ENCODE data around the gene PPP1R2B.

The PPP1R2B gene

DNA sequence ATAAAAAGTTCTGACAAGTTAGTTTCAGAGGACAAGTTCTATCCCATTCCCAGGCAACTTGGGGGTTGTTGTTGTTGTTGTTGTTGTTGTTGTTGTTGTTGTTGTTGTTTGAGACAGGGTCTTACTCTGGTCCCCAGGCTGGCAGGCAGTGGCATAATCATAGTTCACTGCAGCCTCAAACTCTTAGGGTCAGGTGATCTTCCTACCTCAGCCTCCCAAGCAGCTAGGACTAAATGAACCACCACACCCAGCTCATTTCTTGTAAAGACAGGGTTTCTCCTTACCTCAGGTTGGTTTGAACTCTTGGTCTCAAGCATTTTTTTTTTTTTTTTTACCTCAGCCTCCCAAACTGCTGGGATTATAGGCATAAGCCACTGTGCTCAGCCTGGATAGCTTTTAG, 15.3 kb downstream of the PPP1R2B start:
- H3K27ac ChIP-seq (ENCODE audit: low read depth in 2 of 2, low read length in 2 of 2), result no peak overlapping the region

DNA sequence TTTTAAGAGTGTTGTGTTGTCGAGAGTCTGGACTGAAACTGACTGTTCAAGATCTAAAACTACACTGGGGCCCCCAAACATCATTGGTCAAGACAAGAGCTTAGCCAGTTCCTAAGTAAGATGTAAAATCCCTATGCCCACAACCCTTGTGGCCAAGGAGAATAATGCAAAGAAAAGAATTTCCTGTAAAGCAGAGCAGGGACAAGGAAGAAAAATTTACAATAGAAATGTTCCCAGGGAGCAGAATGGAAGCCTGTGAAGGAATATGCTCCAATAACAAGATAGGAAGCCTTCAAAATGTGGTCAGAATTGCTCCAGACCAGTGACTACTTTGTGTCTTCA, 20.4 kb downstream of the PPP1R2B start:
- H3K4me3 ChIP-seq (ENCODE audit: low read length in 2 of 2), result no peak overlapping the region
- no peaks in the 10 kb centered on the region for H3K36me3 ChIP-seq (ENCODE audit: control insufficient read depth in 2 of 2, insufficient read depth in 2 of 2, low read length in 2 of 2)
- H3K27me3 ChIP-seq (ENCODE audit: control insufficient read depth in 2 of 2, insufficient read depth in 2 of 2, low read length in 2 of 2), result no peaks in the 10 kb centered on the region
- no peaks in the 10 kb centered on the region for H3K9me3 ChIP-seq (ENCODE audit: control insufficient read depth in 2 of 2, low read length in 2 of 2)
- no peaks in the 10 kb centered on the region for H3K4me1 ChIP-seq (ENCODE audit: control insufficient read depth in 2 of 2, insufficient read depth in 2 of 2, low read length in 2 of 2)
- H3K9ac ChIP-seq (ENCODE audit: low read depth in 1 of 2, low read length in 2 of 2), result no peak overlapping the region
- no peak overlapping the region for H3K27ac ChIP-seq (ENCODE audit: low read depth in 2 of 2, low read length in 2 of 2)

More for the DNA sequence above, 15.3 kb downstream of the PPP1R2B start:
- Histone ChIP-seq H3K4me3 (ENCODE audit: low read length in 2 of 2) (no peak overlapping the region), H3K9me3 (ENCODE audit: control insufficient read depth in 2 of 2, low read length in 2 of 2) (no peaks in the 10 kb centered on the region), H3K27me3 (ENCODE audit: control insufficient read depth in 2 of 2, insufficient read depth in 2 of 2, low read length in 2 of 2) (no peaks in the 10 kb centered on the region), H3K4me1 (ENCODE audit: control insufficient read depth in 2 of 2, insufficient read depth in 2 of 2, low read length in 2 of 2) (no peaks in the 10 kb centered on the region), H3K36me3 (ENCODE audit: control insufficient read depth in 2 of 2, insufficient read depth in 2 of 2, low read length in 2 of 2) (no peaks in the 10 kb centered on the region), H3K9ac (ENCODE audit: low read depth in 1 of 2, low read length in 2 of 2) (no peak overlapping the region)

DNA sequence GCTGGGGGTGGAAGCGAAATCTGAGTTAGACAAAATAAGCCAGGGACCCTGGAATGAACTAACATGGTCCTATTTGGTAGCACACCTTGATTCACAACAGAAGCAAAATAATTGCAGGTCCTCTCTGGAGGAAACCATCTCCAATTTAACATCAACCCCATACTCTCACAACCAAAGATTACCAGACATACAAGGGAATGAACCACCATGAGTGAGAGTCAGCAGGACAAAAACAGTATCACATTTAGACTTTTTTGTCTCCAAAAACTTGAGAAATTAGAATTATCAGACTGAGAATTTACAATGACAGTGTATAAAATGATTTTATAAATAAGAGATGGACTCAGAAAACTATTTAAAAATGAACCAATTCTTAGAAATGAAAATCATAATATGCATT, 21.1 kb downstream of the PPP1R2B start:
- Histone ChIP-seq H3K27me3 (ENCODE audit: control insufficient read depth in 2 of 2, insufficient read depth in 2 of 2, low read length in 2 of 2) (no peaks in the 10 kb centered on the region), H3K9ac (ENCODE audit: low read depth in 1 of 2, low read length in 2 of 2) (no peak overlapping the region), H3K36me3 (ENCODE audit: control insufficient read depth in 2 of 2, insufficient read depth in 2 of 2, low read length in 2 of 2) (no peaks in the 10 kb centered on the region), H3K4me3 (ENCODE audit: low read length in 2 of 2) (no peak overlapping the region), H3K9me3 (ENCODE audit: control insufficient read depth in 2 of 2, low read length in 2 of 2) (no peaks in the 10 kb centered on the region), H3K4me1 (ENCODE audit: control insufficient read depth in 2 of 2, insufficient read depth in 2 of 2, low read length in 2 of 2) (no peaks in the 10 kb centered on the region), H3K27ac (ENCODE audit: low read depth in 2 of 2, low read length in 2 of 2) (no peak overlapping the region)

DNA sequence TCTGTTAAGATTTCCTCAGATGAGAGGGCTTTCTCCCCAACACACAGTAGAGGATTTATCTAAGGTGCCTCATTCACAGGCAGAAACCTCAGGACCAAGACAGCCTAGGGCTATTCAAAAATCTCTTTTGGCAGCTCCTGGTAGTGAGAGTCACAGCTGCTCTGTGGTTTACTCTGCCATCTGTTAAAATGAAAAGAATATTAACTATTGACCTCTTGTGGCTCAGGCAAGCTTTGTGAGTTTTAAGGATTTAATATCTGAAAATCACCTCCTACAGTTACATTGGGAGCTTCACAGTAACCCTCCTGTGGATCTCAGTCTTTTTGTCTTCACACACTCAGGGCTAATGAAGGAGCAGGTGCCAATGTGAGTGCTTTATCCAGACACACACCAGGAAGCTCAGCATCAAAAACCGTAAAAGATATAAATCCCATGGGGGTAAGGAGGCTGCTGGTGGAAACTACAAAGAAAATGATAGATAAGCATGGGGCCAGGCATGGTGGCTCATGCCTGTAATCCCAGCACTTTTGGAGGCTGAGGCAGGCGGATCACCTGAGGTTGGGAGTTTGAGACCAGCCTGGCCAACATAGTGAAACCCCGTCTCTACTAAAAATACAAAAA, 29.7 kb downstream of the PPP1R2B start:
- no peak overlapping the region for H3K4me3 ChIP-seq (ENCODE audit: low read length in 2 of 2)
- no peaks in the 10 kb centered on the region for H3K9me3 ChIP-seq (ENCODE audit: control insufficient read depth in 2 of 2, low read length in 2 of 2)
- no peaks in the 10 kb centered on the region for H3K36me3 ChIP-seq (ENCODE audit: control insufficient read depth in 2 of 2, insufficient read depth in 2 of 2, low read length in 2 of 2)
- no peak overlapping the region for H3K27ac ChIP-seq (ENCODE audit: low read depth in 2 of 2, low read length in 2 of 2)
- no peak overlapping the region for H3K9ac ChIP-seq (ENCODE audit: low read depth in 1 of 2, low read length in 2 of 2)
- no peaks in the 10 kb centered on the region for H3K27me3 ChIP-seq (ENCODE audit: control insufficient read depth in 2 of 2, insufficient read depth in 2 of 2, low read length in 2 of 2)
- no peaks in the 10 kb centered on the region for H3K4me1 ChIP-seq (ENCODE audit: control insufficient read depth in 2 of 2, insufficient read depth in 2 of 2, low read length in 2 of 2)

DNA sequence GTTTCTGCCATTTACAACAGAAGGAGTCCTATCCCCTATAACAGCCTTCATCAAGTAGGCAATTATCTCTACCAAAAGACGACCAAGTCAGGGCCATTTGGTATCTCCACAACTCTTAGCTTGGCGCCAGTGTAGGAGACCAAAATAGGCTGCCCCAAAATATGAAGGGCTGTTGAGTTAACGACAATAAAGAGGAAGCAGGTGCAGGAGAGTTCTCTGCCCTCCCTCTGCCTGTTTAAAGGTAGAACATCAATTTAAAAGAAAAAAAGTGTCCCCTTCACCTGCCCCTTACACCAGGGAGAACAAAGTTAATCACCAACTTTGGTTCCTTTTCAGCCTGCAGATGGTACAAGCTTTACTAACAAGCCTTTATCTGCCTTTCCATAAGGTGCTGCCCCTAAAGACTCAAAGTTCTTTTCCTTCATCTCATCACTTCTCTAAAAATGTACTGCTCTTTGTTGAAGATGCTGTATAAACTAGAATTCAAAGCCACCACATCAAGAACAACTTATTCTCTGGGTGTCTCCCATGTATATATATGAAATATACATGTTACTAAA, 33.3 kb downstream of the PPP1R2B start:
- Histone ChIP-seq H3K27me3 (ENCODE audit: control insufficient read depth in 2 of 2, insufficient read depth in 2 of 2, low read length in 2 of 2) (no peaks in the 10 kb centered on the region), H3K27ac (ENCODE audit: low read depth in 2 of 2, low read length in 2 of 2) (no peak overlapping the region), H3K9me3 (ENCODE audit: control insufficient read depth in 2 of 2, low read length in 2 of 2) (no peaks in the 10 kb centered on the region), H3K9ac (ENCODE audit: low read depth in 1 of 2, low read length in 2 of 2) (no peak overlapping the region), H3K36me3 (ENCODE audit: control insufficient read depth in 2 of 2, insufficient read depth in 2 of 2, low read length in 2 of 2) (no peaks in the 10 kb centered on the region), H3K4me3 (ENCODE audit: low read length in 2 of 2) (no peak overlapping the region), H3K4me1 (ENCODE audit: control insufficient read depth in 2 of 2, insufficient read depth in 2 of 2, low read length in 2 of 2) (no peaks in the 10 kb centered on the region)

DNA sequence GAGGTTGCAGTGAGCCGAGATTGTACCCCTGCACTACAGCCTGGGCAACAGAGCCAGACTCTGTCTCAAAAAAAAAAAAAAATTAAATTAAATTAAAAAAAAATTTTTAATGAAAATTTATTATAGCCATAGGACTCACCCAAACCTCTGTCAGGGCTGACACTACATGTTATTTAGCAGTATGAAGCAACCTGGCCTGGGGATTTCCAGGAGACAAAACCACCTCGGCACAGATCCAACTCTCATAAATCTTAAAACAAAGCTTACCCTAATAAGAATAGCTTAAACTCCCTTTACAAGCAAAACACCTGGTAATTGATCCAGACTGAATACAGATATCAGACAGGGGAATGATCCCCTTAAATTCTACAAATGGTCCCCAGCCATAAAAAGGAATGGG, 38.4 kb downstream of the PPP1R2B start:
- no peaks in the 10 kb centered on the region for H3K9me3 ChIP-seq (ENCODE audit: control insufficient read depth in 2 of 2, low read length in 2 of 2)
- H3K4me3 ChIP-seq (ENCODE audit: low read length in 2 of 2), result no peak overlapping the region
- H3K27ac ChIP-seq (ENCODE audit: low read depth in 2 of 2, low read length in 2 of 2), result no peak overlapping the region
- H3K4me1 ChIP-seq (ENCODE audit: control insufficient read depth in 2 of 2, insufficient read depth in 2 of 2, low read length in 2 of 2), result no peaks in the 10 kb centered on the region
- H3K36me3 ChIP-seq (ENCODE audit: control insufficient read depth in 2 of 2, insufficient read depth in 2 of 2, low read length in 2 of 2), result no peaks in the 10 kb centered on the region
- H3K27me3 ChIP-seq (ENCODE audit: control insufficient read depth in 2 of 2, insufficient read depth in 2 of 2, low read length in 2 of 2), result no peaks in the 10 kb centered on the region
- no peak overlapping the region for H3K9ac ChIP-seq (ENCODE audit: low read depth in 1 of 2, low read length in 2 of 2)

DNA sequence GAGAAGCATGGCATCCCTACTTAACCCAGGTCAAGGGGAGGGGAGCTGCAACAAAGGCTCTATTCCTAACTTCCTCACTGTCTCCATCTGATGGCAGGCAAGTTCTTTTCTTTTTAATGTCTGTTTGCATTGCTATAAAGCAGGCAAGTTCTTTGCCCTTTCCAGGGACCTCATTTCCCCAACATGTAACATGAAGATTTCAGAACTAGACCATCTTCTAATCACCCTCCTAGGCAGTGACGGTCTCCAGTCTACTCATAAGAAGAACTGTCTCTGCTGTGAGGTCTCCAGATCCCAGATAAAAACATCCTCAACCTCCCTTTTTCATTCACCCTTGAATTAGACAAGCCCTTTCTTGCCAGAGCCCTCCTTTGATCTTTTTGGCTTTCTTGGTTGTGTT, 42.1 kb downstream of the PPP1R2B start:
- Histone ChIP-seq H3K4me3 (ENCODE audit: low read length in 2 of 2) (no peak overlapping the region), H3K27ac (ENCODE audit: low read depth in 2 of 2, low read length in 2 of 2) (no peak overlapping the region), H3K9ac (ENCODE audit: low read depth in 1 of 2, low read length in 2 of 2) (no peak overlapping the region), H3K27me3 (ENCODE audit: control insufficient read depth in 2 of 2, insufficient read depth in 2 of 2, low read length in 2 of 2) (no peaks in the 10 kb centered on the region), H3K9me3 (ENCODE audit: control insufficient read depth in 2 of 2, low read length in 2 of 2) (no peaks in the 10 kb centered on the region), H3K4me1 (ENCODE audit: control insufficient read depth in 2 of 2, insufficient read depth in 2 of 2, low read length in 2 of 2) (no peaks in the 10 kb centered on the region), H3K36me3 (ENCODE audit: control insufficient read depth in 2 of 2, insufficient read depth in 2 of 2, low read length in 2 of 2) (no peaks in the 10 kb centered on the region)

DNA sequence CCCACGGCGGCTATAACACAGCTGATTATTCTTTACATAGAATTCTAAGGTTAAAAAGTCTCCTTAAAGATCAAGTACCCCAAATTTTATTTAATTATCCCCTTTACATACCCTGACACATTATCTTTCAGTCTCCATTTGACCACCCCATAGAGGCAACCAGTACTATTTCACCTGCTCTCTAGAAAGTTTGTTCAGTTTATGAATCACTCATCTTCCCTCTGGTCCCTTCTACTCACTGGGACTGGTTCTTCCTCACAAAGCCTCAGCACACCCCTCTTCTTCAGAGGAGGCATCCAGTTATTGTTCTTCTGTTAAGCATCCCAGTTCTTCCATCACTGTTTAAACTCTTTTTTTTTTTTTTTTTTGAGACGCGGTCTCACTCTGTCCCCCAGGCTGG, 42.8 kb downstream of the PPP1R2B start:
- no peaks in the 10 kb centered on the region for H3K36me3 ChIP-seq (ENCODE audit: control insufficient read depth in 2 of 2, insufficient read depth in 2 of 2, low read length in 2 of 2)
- H3K27ac ChIP-seq (ENCODE audit: low read depth in 2 of 2, low read length in 2 of 2), result no peak overlapping the region
- no peaks in the 10 kb centered on the region for H3K9me3 ChIP-seq (ENCODE audit: control insufficient read depth in 2 of 2, low read length in 2 of 2)
- no peak overlapping the region for H3K9ac ChIP-seq (ENCODE audit: low read depth in 1 of 2, low read length in 2 of 2)
- no peak overlapping the region for H3K4me3 ChIP-seq (ENCODE audit: low read length in 2 of 2)
- H3K27me3 ChIP-seq (ENCODE audit: control insufficient read depth in 2 of 2, insufficient read depth in 2 of 2, low read length in 2 of 2), result no peaks in the 10 kb centered on the region
- H3K4me1 ChIP-seq (ENCODE audit: control insufficient read depth in 2 of 2, insufficient read depth in 2 of 2, low read length in 2 of 2), result no peaks in the 10 kb centered on the region

DNA sequence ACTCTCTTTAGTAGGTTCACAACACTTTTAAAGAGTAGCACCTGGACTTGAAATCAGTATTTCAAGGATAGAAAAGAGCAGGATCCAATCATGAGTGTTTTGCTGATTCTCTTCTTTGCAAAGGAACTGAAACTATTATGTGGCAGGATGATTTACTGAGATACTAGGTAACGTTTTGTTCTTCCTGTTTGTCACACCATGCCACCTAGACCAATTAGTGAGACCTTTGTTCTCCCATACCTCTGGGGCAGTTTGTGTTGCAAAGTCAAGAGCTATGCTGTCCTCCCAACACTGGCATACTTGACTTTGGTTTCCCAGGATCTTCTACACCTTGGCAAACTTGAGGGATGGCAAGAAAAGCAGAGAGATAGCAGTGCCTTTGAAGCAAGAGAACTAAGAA, 43.4 kb downstream of the PPP1R2B start:
- no peaks in the 10 kb centered on the region for H3K27me3 ChIP-seq (ENCODE audit: control insufficient read depth in 2 of 2, insufficient read depth in 2 of 2, low read length in 2 of 2)
- H3K4me1 ChIP-seq (ENCODE audit: control insufficient read depth in 2 of 2, insufficient read depth in 2 of 2, low read length in 2 of 2), result no peaks in the 10 kb centered on the region
- H3K9ac ChIP-seq (ENCODE audit: low read depth in 1 of 2, low read length in 2 of 2), result no peak overlapping the region
- no peaks in the 10 kb centered on the region for H3K36me3 ChIP-seq (ENCODE audit: control insufficient read depth in 2 of 2, insufficient read depth in 2 of 2, low read length in 2 of 2)
- H3K9me3 ChIP-seq (ENCODE audit: control insufficient read depth in 2 of 2, low read length in 2 of 2), result no peaks in the 10 kb centered on the region
- no peak overlapping the region for H3K4me3 ChIP-seq (ENCODE audit: low read length in 2 of 2)
- no peak overlapping the region for H3K27ac ChIP-seq (ENCODE audit: low read depth in 2 of 2, low read length in 2 of 2)

DNA sequence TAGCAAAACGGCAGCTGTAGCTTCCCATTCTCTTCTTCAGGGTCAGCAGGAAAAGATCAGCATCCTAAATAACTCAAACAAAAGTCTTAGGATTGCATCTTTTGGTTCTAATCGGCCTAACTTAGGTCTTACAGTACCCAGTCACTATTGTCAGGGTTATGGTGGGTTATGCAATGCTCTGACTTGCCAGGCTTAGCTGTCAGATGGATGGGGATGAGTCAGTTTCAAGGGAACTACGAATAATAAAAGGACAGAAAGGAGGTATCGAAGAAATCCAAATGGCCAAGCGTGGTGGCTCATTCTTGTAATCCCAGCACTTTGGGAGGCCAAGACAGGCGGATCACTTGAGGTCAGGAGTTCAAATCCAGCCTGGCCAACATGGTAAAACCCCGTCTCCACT, 46.5 kb downstream of the PPP1R2B start:
- no peaks in the 10 kb centered on the region for H3K36me3 ChIP-seq (ENCODE audit: control insufficient read depth in 2 of 2, insufficient read depth in 2 of 2, low read length in 2 of 2)
- H3K27me3 ChIP-seq (ENCODE audit: control insufficient read depth in 2 of 2, insufficient read depth in 2 of 2, low read length in 2 of 2), result no peaks in the 10 kb centered on the region
- no peak overlapping the region for H3K4me3 ChIP-seq (ENCODE audit: low read length in 2 of 2)
- H3K9me3 ChIP-seq (ENCODE audit: control insufficient read depth in 2 of 2, low read length in 2 of 2), result no peaks in the 10 kb centered on the region
- H3K4me1 ChIP-seq (ENCODE audit: control insufficient read depth in 2 of 2, insufficient read depth in 2 of 2, low read length in 2 of 2), result no peaks in the 10 kb centered on the region
- no peak overlapping the region for H3K27ac ChIP-seq (ENCODE audit: low read depth in 2 of 2, low read length in 2 of 2)
- no peak overlapping the region for H3K9ac ChIP-seq (ENCODE audit: low read depth in 1 of 2, low read length in 2 of 2)

Measured in mucosa of rectum (tissue), 2 donors.